Keratinocyte (primary cell): ENCODE results near the gene CNOT6. TPM values are rescaled to one million over a fixed set of nuclear protein-coding genes. Genes with fewer than 3 reads are reported as not detected.

Source experiments
- DNase-seq: peaks from one replicate; pipeline ENCODE4 v3.0.0-alpha.2; 2011; ENCODE audit warnings: low read depth, missing footprints, low spot score
- FAIRE-seq: peaks from 2 replicates; lab custom pipeline; 2011; peaks lifted over from hg19 to GRCh38; lab: Jason Lieb, UNC
- H2AFZ ChIP-seq: 2 replicates; pipeline ENCODE4 v1.6.0; 2012; ENCODE audit warnings: low read length, control low read depth, inconsistent platforms; ENCODE audit not compliant: control insufficient read depth
- H3K27ac ChIP-seq: 2 replicates; pipeline ENCODE4 v1.5.1; 2011; ENCODE audit warnings: low read length; ENCODE audit not compliant: control insufficient read depth, insufficient read depth
- H3K27me3 ChIP-seq: 3 replicates; pipeline ENCODE4 v1.6.0; 2011; ENCODE audit warnings: low read length; ENCODE audit not compliant: control insufficient read depth, insufficient read depth; ENCODE audit errors: extremely low read depth
- H3K36me3 ChIP-seq, 2 experiments: 2 replicates in 1 of 2; 3 replicates in 1 of 2; pipeline ENCODE4 v1.5.1; 2011; ENCODE audit warnings: low read length in 2 of 2, mild to moderate bottlenecking in 1 of 2; ENCODE audit not compliant: control insufficient read depth in 2 of 2, insufficient read depth in 2 of 2; ENCODE audit errors: extremely low read depth in 1 of 2
- H3K4me1 ChIP-seq: 3 replicates; pipeline ENCODE4 v1.5.1; 2011; ENCODE audit warnings: low read length; ENCODE audit not compliant: control insufficient read depth, insufficient read depth; ENCODE audit errors: extremely low read depth
- H3K4me2 ChIP-seq: 3 replicates; pipeline ENCODE4 v1.6.0; 2011; ENCODE audit warnings: low read depth, low read length; ENCODE audit not compliant: control insufficient read depth, insufficient read depth; ENCODE audit errors: extremely low read depth
- H3K4me3 ChIP-seq, 3 experiments: fragments of 200-600 bp in 1 of 3; sonication (generic) in 1 of 3; 2 replicates in 2 of 3; 3 replicates in 1 of 3; pipeline ENCODE4 v1.5.1; 2011 to 2016; ENCODE audit warnings: low read length in 3 of 3, mild to moderate bottlenecking in 3 of 3, control low read depth in 2 of 3, inconsistent platforms in 1 of 3, low read depth in 1 of 3, mixed read lengths in 1 of 3, mixed run types in 1 of 3, moderate library complexity in 1 of 3; ENCODE audit not compliant: control insufficient read depth in 2 of 3, insufficient read depth in 2 of 3; ENCODE audit errors: extremely low read depth in 1 of 3
- H3K79me2 ChIP-seq: 2 replicates; pipeline ENCODE4 v1.6.0; 2012; ENCODE audit warnings: low read length; ENCODE audit not compliant: control insufficient read depth, insufficient read depth
- H3K9ac ChIP-seq: 3 replicates; pipeline ENCODE4 v1.6.0; 2011; ENCODE audit warnings: low read length; ENCODE audit not compliant: control insufficient read depth, insufficient read depth; ENCODE audit errors: extremely low read depth
- H3K9me1 ChIP-seq: 3 replicates; pipeline ENCODE4 v1.6.0; 2011; ENCODE audit warnings: low read length; ENCODE audit not compliant: control insufficient read depth, insufficient read depth; ENCODE audit errors: extremely low read depth
- H3K9me3 ChIP-seq: 2 replicates; pipeline ENCODE4 v1.5.1; 2012; ENCODE audit warnings: low read depth, low read length; ENCODE audit not compliant: control insufficient read depth
- H4K20me1 ChIP-seq: 3 replicates; pipeline ENCODE4 v1.6.0; 2011; ENCODE audit warnings: low read length; ENCODE audit not compliant: control insufficient read depth, insufficient read depth; ENCODE audit errors: extremely low read depth
- CTCF ChIP-seq, 3 experiments: IDR thresholded peaks in 1 of 3; conservative IDR thresholded peaks in 1 of 3; optimal IDR thresholded peaks in 1 of 3; 2 replicates in 2 of 3; 3 replicates in 1 of 3; pipeline versions ENCODE3 to v1.5.1; 2011; ENCODE audit warnings: low read length in 3 of 3, mild to moderate bottlenecking in 3 of 3, moderate library complexity in 2 of 3, control low read depth in 1 of 3, inconsistent platforms in 1 of 3; ENCODE audit not compliant: insufficient read depth in 2 of 3; ENCODE audit errors: extremely low read depth in 1 of 3
- EZH2 ChIP-seq: IDR thresholded peaks from one replicate; pipeline ENCODE4 v1.6.1; 2012; ENCODE audit warnings: inconsistent platforms, mild to moderate bottlenecking, low read length, moderate library complexity
- dilution Hi-C: fragments of 300-500 bp; cut with MboI; formaldehyde crosslinking; loops from one replicate; pipeline ENCODE4 v1.7.0; 2020; ENCODE audit warnings: low sequenced_read_pairs; ENCODE audit not compliant: extremely low pct_ligation_motif_present
- polyA plus RNA-seq, 5 experiments: library from polyadenylated mRNA; depleted of rRNA in 3 of 5; stranded (reverse) in 3 of 5; stranded (forward) in 1 of 5; unstranded in 1 of 5; fragments of >200 nt; gene quantifications; 1 replicate in 1 of 5; 2 replicates in 3 of 5; 3 replicates in 1 of 5; pipeline versions ENCODE4 v1.2.1 to v1.2.3, GENCODE V29; 2011 to 2012; ENCODE audit warnings: missing spikeins in 2 of 5, low read depth in 1 of 5, low replicate concordance in 1 of 5

CNOT6 gene
- polyA plus RNA-seq, 1 donor (not counting 4 experiments of a cell fraction or from before 2014, with no cell fraction given), result 29.7 TPM

GRCh38 chr5:180467028-180467975, 26.9 kb upstream of the CNOT6 start:
- Histone ChIP-seq H2AFZ (peak overlapping the region; percentile 46), H3K9me3 (no peaks in the 10 kb centered on the region), H3K4me3 (no peak overlapping the region), H3K36me3 (no peaks in the 10 kb centered on the region), H3K27ac (no peak overlapping the region), H3K4me2 (peak overlapping the region; percentile 27), H3K4me1 (peaks cover 5% of the 10 kb centered on the region), H4K20me1 (no peaks in the 10 kb centered on the region), H3K27me3 (peaks cover 5% of the 10 kb centered on the region), H3K9me1 (no peaks in the 10 kb centered on the region), H3K79me2 (no peaks in the 10 kb centered on the region), H3K9ac (peak overlapping the region; percentile 44)
- no peak for FAIRE-seq
- DNase-seq, result peak; percentile 26
- TF ChIP-seq CTCF (optimal IDR thresholded peaks at IDR 0.05 in 1 of 3, IDR thresholded peaks at IDR 0.05 in 1 of 3, conservative IDR thresholded peaks at IDR 0.05 in 1 of 3; ENCODE audit: extremely low read depth in 1 of 3, insufficient read depth in 2 of 3, low read length in 3 of 3), result no peak
- no peak for TF ChIP-seq EZH2
- dilution Hi-C loops, result no loop called here

DNA sequence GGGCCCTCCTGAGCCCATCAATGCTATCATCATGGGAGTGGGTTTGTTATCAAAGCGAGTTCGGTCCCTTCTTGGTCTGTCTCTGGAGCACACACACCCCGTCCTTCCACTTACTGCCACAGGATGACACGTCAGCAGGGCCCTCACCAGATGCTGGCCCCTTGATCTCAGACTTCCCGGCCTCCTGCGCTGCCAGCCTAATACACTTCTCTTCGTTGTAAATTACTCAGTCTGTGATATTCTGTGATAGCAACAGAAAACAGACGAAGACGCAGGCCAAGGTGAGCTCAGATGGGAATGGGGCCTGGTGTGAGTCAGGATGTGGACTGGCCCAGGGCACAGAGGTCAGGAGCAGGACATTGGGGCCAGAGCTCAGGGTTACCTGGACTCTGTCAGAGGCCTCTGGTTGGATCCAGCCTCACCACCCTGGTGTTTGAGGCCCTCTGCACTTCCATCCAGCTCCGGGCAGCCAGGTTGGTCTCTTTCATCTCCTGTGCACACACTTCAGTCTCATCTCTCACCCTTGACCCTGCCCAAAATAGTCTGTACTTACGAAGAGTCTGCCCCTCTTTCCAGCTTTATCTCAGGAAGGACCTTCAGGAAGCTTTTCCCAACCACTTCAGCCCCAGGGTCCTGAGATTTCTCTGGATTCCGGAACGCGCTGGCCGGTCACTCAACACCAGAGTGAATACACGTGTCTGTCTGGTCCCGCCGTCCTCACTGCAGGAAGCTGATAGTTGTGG, 26.0 kb upstream of the CNOT6 start:
- FAIRE-seq, result no peak
- no peak overlapping the region for H3K27ac ChIP-seq
- no peaks in the 10 kb centered on the region for H3K9me1 ChIP-seq
- no peaks in the 10 kb centered on the region for H3K79me2 ChIP-seq
- H3K36me3 ChIP-seq, result no peaks in the 10 kb centered on the region
- dilution Hi-C loops, result no loop called here
- no peak for DNase-seq
- no peak overlapping the region for H3K9ac ChIP-seq
- H3K4me3 ChIP-seq, result no peak overlapping the region
- no peak overlapping the region for H3K4me2 ChIP-seq
- H2AFZ ChIP-seq, result no peak overlapping the region
- peaks cover 5% of the 10 kb centered on the region for H3K27me3 ChIP-seq
- H3K9me3 ChIP-seq, result no peaks in the 10 kb centered on the region
- TF ChIP-seq EZH2 (no peak), CTCF (optimal IDR thresholded peaks at IDR 0.05 in 1 of 3, IDR thresholded peaks at IDR 0.05 in 1 of 3, conservative IDR thresholded peaks at IDR 0.05 in 1 of 3; ENCODE audit: extremely low read depth in 1 of 3, insufficient read depth in 2 of 3, low read length in 3 of 3) (no peak)
- no peaks in the 10 kb centered on the region for H4K20me1 ChIP-seq
- H3K4me1 ChIP-seq, result peaks cover 5% of the 10 kb centered on the region
